HepG2 (cell line): ENCODE data around the gene NOTCH3.

ENCODE experiments used
- NR2C2 ChIP-seq: sonication (generic); formaldehyde crosslinking; IDR thresholded peaks from 2 replicates; pipeline ENCODE4 v1.4.0; 2020; ENCODE audit warnings: missing genetic modification reagents, mild to moderate bottlenecking, moderate library complexity, borderline replicate concordance
- TF ChIP-seq, protein P1 (sequence below): sonication (generic); formaldehyde crosslinking; IDR thresholded peaks from 2 replicates; pipeline ENCODE4 v1.5.0; 2020; ENCODE audit warnings: mild to moderate bottlenecking, missing genetic modification reagents, moderate library complexity

DNA sequence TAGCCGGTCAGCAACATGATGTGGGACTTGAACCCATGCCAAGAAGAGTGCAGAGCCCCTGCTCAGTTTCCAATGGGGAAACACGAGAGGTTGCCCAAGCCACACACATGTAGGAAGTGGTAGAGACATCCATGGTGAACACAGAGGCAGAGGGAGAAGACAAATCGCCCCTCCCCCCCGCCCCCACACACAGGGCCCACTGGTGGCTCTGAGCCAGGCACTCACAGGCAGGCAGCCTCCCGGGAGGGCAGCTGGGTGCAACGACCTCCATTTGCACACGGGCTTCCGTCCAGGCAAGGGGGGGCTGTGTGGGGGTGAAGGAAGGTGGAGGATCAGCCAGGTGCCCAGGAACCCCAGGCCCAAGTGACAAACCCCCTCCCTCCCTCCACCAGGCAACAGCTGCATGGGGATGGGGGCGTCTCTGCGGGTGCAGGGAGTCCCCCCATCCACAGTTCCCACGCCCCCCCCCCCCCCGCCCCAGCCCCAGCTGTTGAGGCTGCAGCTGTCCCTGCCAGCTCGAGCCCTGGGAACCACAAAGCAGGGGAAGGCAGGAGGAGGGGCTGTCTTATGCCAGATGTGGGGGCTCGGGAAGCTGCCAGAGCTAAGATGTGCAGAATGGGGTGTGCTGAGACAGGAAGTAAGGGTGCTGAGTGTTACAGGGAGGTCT is 3.4 kb downstream of the NOTCH3 start:
- TF ChIP-seq, protein P1, sequence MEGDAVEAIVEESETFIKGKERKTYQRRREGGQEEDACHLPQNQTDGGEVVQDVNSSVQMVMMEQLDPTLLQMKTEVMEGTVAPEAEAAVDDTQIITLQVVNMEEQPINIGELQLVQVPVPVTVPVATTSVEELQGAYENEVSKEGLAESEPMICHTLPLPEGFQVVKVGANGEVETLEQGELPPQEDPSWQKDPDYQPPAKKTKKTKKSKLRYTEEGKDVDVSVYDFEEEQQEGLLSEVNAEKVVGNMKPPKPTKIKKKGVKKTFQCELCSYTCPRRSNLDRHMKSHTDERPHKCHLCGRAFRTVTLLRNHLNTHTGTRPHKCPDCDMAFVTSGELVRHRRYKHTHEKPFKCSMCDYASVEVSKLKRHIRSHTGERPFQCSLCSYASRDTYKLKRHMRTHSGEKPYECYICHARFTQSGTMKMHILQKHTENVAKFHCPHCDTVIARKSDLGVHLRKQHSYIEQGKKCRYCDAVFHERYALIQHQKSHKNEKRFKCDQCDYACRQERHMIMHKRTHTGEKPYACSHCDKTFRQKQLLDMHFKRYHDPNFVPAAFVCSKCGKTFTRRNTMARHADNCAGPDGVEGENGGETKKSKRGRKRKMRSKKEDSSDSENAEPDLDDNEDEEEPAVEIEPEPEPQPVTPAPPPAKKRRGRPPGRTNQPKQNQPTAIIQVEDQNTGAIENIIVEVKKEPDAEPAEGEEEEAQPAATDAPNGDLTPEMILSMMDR (CRISPR knock-in tag) = no peak
- no peak for TF ChIP-seq NR2C2
